HUES6 (cell line): ENCODE data around the gene MLLT1.

Source experiments
- H3K27ac ChIP-seq: 2 replicates; pipeline ENCODE4 v1.7.0; 2013; ENCODE audit warnings: low read depth, mild to moderate bottlenecking, low read length, inconsistent platforms
- H3K27me3 ChIP-seq: 2 replicates; pipeline ENCODE4 v1.6.1; 2013; ENCODE audit warnings: low read length; ENCODE audit not compliant: control insufficient read depth, insufficient read depth
- H3K36me3 ChIP-seq: 2 replicates; pipeline ENCODE4 v1.6.1; 2013; ENCODE audit warnings: low read length; ENCODE audit not compliant: control insufficient read depth, insufficient read depth
- H3K4me1 ChIP-seq: 2 replicates; pipeline ENCODE4 v1.6.1; 2013; ENCODE audit warnings: low read length; ENCODE audit not compliant: control insufficient read depth, insufficient read depth
- H3K4me3 ChIP-seq: 2 replicates; pipeline ENCODE4 v1.5.1; 2013; ENCODE audit warnings: low read depth, low read length
- H3K9ac ChIP-seq: one replicate; pipeline ENCODE4 v1.6.1; 2013; ENCODE audit warnings: mild to moderate bottlenecking, low read length
- H3K9me3 ChIP-seq: 2 replicates; pipeline ENCODE4 v1.6.1; 2013; ENCODE audit warnings: low read depth, low read length; ENCODE audit not compliant: control insufficient read depth, insufficient read depth

Gene MLLT1

GRCh38 chr19:6213266-6213595 lies 66.5 kb downstream of the MLLT1 start:
- H3K27ac ChIP-seq = no peak overlapping the region
- H3K4me3 ChIP-seq = no peak overlapping the region
- H3K4me1 ChIP-seq = peaks cover 12% of the 10 kb centered on the region
- no peaks in the 10 kb centered on the region for H3K27me3 ChIP-seq
- H3K9ac ChIP-seq = no peak overlapping the region
- H3K36me3 ChIP-seq = peaks cover 24% of the 10 kb centered on the region
- H3K9me3 ChIP-seq = no peaks in the 10 kb centered on the region

DNA sequence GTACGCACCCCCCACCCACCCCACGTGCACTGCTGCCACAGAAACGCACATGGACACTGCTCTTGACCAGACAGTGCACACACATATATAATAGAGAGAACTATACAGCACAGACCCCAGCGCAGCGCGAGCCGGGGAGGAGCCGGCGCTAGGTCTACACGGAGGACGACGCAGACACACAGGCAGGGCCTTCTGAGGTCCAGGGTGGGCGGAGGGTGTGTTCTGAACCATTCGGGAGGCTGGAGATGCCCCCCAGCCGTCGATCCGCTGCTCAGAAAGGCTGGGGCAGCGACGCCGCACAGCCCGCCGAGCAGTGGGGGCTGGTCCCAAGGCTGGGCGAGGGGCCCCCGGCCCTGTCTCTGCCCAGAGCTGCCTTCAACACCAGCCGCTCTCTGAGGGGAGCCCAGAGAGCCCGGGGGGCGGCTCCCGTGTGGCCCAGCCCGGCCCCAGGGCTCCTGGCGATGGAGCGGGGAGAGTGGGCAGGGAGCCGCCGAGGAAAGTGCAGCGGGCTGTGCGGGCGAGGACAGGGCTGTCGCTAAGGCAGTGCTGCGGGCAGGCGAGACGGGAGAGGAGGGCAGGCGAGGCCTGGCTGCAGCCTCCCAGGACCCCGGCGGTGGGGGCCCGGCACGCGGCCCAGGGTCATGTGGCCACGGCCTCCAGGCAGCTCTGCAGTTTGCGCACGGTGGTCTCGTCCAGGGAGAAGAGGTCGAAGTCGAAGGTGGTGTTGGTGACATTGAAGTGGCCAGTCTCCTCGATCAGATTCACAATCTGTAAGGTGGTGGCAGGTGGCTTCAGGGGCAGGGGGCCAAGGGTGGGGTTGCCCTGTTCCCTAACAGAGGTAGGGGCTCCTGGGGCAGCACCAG lies 67.1 kb downstream of the MLLT1 start:
- Histone ChIP-seq H3K27ac (no peak overlapping the region), H3K36me3 (peaks cover 21% of the 10 kb centered on the region), H3K9ac (no peak overlapping the region), H3K27me3 (no peaks in the 10 kb centered on the region), H3K4me1 (peaks cover 10% of the 10 kb centered on the region), H3K4me3 (no peak overlapping the region), H3K9me3 (no peaks in the 10 kb centered on the region)

DNA sequence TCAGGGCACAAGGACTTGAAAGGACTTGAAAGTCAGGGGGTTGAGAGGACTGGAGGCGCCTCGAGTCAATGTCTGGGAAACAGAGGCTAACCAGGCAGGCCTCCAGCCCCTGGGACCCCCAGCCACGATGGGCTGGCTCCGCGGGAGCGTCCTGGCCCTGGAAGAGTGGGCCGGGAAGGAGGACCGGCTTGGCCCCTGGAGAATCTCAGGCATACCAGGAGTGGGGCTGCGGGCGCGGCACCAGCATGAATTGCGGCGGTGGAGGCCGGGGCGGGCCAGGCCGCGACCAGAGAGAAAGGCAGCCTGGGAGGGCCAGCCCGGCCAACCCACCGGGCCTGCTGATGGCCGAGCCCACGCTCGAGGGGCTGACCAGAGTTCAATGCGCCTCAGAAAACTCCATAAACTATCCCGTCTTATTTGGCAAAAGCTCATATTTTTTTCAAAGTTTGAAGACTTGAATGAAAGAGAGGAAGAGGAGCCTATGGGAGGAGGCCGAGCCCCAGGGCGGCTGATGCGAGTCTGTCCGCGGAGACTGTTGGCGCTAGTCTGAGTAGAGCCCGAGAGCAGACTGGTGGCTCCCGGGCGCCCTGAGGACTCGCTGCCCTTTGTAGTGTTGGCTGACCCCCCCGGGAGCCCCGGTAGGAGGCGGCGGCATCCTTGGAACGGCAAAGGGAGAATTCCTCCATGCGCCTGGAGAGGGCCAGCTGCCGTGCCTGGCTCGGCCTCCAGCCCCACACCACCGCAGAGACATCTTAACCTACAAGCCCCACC lies 68.0 kb downstream of the MLLT1 start:
- no peak overlapping the region for H3K27ac ChIP-seq
- peaks cover 21% of the 10 kb centered on the region for H3K36me3 ChIP-seq
- H3K9me3 ChIP-seq = no peaks in the 10 kb centered on the region
- no peaks in the 10 kb centered on the region for H3K27me3 ChIP-seq
- H3K4me1 ChIP-seq = 0 out of 2 replicates have a peak, but pooled peaks cover 3% of the 10 kb centered on the region
- H3K9ac ChIP-seq = no peak overlapping the region
- H3K4me3 ChIP-seq = no peak overlapping the region

- H3K27me3 ChIP-seq = no peaks in the 10 kb centered on the region
- peaks cover 21% of the 10 kb centered on the region for H3K36me3 ChIP-seq
- no peak overlapping the region for H3K4me3 ChIP-seq
- H3K9ac ChIP-seq = no peak overlapping the region
- no peak overlapping the region for H3K27ac ChIP-seq
- no peaks in the 10 kb centered on the region for H3K4me1 ChIP-seq
- H3K9me3 ChIP-seq = no peaks in the 10 kb centered on the region
Observed at GRCh38 chr19:6210721-6211600, 68.8 kb downstream of the MLLT1 start.

DNA sequence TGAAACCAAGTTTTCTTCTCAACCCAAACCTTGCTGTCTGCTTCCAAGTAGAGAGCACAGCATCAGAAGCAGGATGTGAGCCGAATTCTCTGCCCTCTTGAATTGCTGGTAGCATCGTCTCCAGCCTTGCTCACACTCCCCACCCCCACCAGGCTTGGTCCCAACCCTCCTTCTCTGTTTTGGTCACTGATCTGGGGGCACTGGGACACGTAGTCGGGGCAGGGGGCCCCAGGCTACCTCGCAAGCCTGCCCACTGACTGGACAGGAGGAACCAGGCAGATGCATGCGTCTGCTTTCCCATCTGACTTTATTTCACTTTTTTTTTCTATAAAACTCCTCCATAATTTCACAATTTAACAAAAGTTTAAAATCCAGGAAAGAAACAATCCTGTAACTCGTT lies 69.7 kb downstream of the MLLT1 start:
- Histone ChIP-seq H3K36me3 (peaks cover 18% of the 10 kb centered on the region), H3K4me1 (no peaks in the 10 kb centered on the region), H3K27me3 (no peaks in the 10 kb centered on the region), H3K27ac (no peak overlapping the region), H3K4me3 (no peak overlapping the region), H3K9me3 (no peaks in the 10 kb centered on the region), H3K9ac (no peak overlapping the region)

DNA sequence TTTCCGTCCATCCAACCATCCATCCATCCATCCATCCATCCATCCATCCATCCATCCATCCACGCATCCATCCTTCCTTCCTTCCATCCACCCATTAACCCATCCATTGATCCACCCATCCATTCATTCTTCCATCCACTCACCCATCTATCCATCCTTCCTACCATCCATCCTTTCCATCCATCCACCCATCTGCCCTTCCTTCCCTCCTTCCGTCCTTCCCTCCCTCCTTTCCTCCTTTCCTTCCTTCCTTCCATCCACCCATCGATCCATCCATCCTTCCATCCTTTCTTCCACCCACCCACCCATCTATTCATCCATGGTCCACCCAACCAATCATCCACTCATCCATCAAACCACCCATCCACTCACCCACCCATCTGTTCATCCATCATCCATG lies 70.1 kb downstream of the MLLT1 start:
- H3K4me1 ChIP-seq = no peaks in the 10 kb centered on the region
- no peaks in the 10 kb centered on the region for H3K27me3 ChIP-seq
- H3K9me3 ChIP-seq = no peaks in the 10 kb centered on the region
- peaks cover 15% of the 10 kb centered on the region for H3K36me3 ChIP-seq
- no peak overlapping the region for H3K4me3 ChIP-seq
- H3K9ac ChIP-seq = no peak overlapping the region
- no peak overlapping the region for H3K27ac ChIP-seq

GRCh38 chr19:6209233-6209632 lies 70.5 kb downstream of the MLLT1 start:
- H3K4me3 ChIP-seq = no peak overlapping the region
- H3K36me3 ChIP-seq = peaks cover 12% of the 10 kb centered on the region
- H3K27me3 ChIP-seq = no peaks in the 10 kb centered on the region
- H3K9me3 ChIP-seq = no peaks in the 10 kb centered on the region
- H3K27ac ChIP-seq = no peak overlapping the region
- no peak overlapping the region for H3K9ac ChIP-seq
- H3K4me1 ChIP-seq = no peaks in the 10 kb centered on the region

GRCh38 chr19:6204866-6205723 lies 74.7 kb downstream of the MLLT1 start:
- Histone ChIP-seq H3K36me3 (no peaks in the 10 kb centered on the region), H3K9me3 (no peaks in the 10 kb centered on the region), H3K27ac (no peak overlapping the region), H3K4me3 (no peak overlapping the region), H3K4me1 (no peaks in the 10 kb centered on the region), H3K9ac (no peak overlapping the region), H3K27me3 (no peaks in the 10 kb centered on the region)

DNA sequence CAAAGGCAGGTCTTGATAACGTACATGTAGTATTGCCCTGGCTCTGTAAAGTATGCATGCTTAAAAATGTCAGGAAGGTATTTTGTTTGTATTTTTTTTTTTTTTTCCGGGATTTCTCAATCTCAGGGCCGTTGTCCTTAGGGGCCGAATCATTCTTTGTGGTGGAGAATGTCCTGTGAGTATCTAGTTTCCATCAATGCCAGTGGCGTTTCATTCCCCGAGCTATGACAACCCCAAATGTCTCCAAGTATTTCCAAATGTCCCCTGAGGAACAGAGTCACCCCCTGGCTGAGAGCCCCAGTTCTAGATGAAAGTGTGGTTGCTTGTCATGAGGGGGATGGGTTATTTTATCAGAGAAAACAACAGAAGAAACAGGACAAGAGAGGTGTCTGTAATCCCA lies 75.6 kb downstream of the MLLT1 start:
- Histone ChIP-seq H3K9ac (no peak overlapping the region), H3K4me1 (no peaks in the 10 kb centered on the region), H3K36me3 (no peaks in the 10 kb centered on the region), H3K9me3 (no peaks in the 10 kb centered on the region), H3K27ac (no peak overlapping the region), H3K4me3 (no peak overlapping the region), H3K27me3 (no peaks in the 10 kb centered on the region)

DNA sequence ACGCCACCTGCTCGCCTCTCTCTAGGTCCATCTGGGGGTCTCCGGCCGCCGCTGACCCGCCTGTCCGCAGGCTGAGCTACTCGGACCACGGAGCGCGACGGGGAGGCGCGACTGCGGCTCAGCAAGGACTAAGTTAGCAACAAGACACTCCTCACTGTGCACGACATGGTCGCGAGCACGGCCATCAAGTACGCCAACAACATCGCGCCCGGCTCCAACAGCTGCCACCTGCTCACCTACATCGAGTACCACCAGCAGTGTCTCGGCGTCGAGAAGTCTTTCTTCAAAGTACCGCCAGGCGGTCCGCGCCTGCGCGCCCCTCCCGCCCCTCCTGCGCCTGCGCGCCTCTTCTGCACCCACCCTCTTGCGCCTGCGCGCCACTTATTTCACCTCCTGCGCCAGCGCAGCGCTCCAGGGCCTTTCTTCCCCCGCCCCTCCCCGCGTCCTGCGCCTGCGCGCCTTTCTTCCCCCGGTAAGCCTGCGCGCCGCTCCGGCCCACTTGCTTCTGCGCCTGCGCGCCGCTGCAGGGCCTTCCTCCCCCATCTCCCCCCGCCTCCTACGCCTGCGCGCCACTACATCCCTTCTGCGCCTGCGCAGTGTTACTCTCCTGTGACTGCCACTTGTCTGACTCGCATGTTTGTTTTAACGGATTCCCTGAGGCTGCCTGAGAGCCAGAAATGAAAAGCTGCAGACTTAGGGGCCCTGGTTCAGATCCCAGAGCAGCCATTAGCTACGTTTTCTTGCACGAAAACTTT lies 80.4 kb downstream of the MLLT1 start:
- H3K27me3 ChIP-seq = no peaks in the 10 kb centered on the region
- no peak overlapping the region for H3K27ac ChIP-seq
- peak overlapping the region; percentile 48 for H3K9ac ChIP-seq
- peaks cover 10% of the 10 kb centered on the region; the same call in 1 of the 2 replicates for H3K9me3 ChIP-seq
- peak overlapping the region; percentile 67 for H3K4me3 ChIP-seq
- H3K4me1 ChIP-seq = no peaks in the 10 kb centered on the region
- 0 out of 2 replicates have a peak, but pooled peaks cover 6% of the 10 kb centered on the region for H3K36me3 ChIP-seq
